Kidney epithelial cell (primary cell): ENCODE data around the gene PPA2. TPM values are rescaled to one million over a fixed set of nuclear protein-coding genes. Genes with fewer than 3 reads are reported as not detected.

Experiments used
- DNase-seq: peaks from one replicate; pipeline ENCODE4 v3.0.0-alpha.2; 2010; ENCODE audit warnings: low read depth
- H3K27me3 ChIP-seq: 2 replicates; pipeline ENCODE4 v1.6.0; 2011; ENCODE audit warnings: low read length; ENCODE audit not compliant: control insufficient read depth, insufficient read depth
- H3K36me3 ChIP-seq: 2 replicates; pipeline ENCODE4 v1.5.1; 2011; ENCODE audit warnings: low read length; ENCODE audit not compliant: control insufficient read depth, insufficient read depth
- H3K4me3 ChIP-seq: 2 replicates; pipeline ENCODE4 v1.5.1; 2011; ENCODE audit warnings: low read depth, mild to moderate bottlenecking, control low read depth, low read length
- total RNA-seq: library from RNA; depleted of rRNA; stranded (reverse); fragments of >200 nt; gene quantifications from 2 replicates; pipeline ENCODE4 v1.2.3, GENCODE V29; 2015
- TF ChIP-seq, protein P1 (sequence below): IDR thresholded peaks from 2 replicates; pipeline ENCODE4 v1.5.1; 2011; ENCODE audit warnings: mild to moderate bottlenecking, moderate library complexity, low read length, control low read depth, inconsistent platforms; ENCODE audit not compliant: insufficient read depth, poor library complexity, severe bottlenecking

The PPA2 gene
- total RNA-seq, 1 donor from 2014 or later: 96.3 TPM

DNA sequence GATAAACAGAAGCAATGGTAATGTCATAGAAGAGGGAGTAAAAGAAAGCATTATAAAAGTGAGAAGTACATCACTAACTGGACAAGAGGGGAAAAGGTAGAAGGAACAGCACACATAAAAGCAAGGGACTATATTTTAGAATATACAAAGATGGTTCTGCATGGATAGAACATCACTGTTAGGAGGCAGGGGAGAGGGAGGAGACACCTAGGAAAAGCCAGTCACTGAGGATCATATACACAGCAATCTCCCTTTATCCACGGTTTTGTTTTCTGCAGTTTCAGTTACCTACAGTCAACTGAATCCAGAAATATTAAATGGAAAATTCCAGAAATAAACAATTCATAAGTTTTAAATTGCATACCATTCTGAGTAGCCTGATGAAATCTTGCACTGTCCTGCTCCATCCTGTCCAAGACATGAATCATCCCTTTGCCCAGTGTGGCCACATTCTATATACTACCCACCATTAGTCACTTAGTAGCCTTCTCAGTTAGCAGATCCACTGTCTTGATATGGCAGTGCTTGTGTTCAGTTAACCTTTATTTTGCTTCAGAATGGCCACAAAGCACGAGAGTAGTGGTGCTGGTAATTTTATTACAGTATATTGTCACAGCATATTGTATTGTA is 74.2 kb downstream of the PPA2 start:
- TF ChIP-seq, protein P1, sequence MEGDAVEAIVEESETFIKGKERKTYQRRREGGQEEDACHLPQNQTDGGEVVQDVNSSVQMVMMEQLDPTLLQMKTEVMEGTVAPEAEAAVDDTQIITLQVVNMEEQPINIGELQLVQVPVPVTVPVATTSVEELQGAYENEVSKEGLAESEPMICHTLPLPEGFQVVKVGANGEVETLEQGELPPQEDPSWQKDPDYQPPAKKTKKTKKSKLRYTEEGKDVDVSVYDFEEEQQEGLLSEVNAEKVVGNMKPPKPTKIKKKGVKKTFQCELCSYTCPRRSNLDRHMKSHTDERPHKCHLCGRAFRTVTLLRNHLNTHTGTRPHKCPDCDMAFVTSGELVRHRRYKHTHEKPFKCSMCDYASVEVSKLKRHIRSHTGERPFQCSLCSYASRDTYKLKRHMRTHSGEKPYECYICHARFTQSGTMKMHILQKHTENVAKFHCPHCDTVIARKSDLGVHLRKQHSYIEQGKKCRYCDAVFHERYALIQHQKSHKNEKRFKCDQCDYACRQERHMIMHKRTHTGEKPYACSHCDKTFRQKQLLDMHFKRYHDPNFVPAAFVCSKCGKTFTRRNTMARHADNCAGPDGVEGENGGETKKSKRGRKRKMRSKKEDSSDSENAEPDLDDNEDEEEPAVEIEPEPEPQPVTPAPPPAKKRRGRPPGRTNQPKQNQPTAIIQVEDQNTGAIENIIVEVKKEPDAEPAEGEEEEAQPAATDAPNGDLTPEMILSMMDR: no peak
- no peak overlapping the region for H3K4me3 ChIP-seq
- peak; percentile 45 for DNase-seq
- no peaks in the 10 kb centered on the region for H3K36me3 ChIP-seq
- no peaks in the 10 kb centered on the region for H3K27me3 ChIP-seq

DNA sequence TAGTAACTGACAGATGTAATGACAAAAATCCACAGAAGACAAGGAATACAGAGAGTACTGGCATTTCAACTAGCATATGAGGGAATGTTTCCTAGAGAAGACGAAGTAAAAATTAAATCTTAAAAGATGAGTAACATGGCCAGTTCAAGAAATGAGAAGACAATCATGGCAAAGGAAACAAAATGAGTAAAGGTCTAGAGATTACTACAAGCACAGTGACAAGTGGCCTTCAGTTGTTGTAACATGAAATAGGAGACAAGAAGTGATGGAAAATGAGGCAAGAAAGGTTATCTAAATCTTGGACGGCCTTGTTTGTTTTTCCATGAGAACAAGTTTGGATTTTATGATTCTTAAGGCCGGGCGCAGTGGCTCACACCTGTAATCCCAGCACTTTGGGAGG is 81.0 kb downstream of the PPA2 start:
- Histone ChIP-seq H3K4me3 (no peak overlapping the region), H3K27me3 (no peaks in the 10 kb centered on the region)
- TF ChIP-seq, protein P1: no peak

GRCh38 chr4:105389167-105389566 is 84.7 kb downstream of the PPA2 start:
- Histone ChIP-seq H3K4me3 (no peak overlapping the region), H3K27me3 (no peaks in the 10 kb centered on the region), H3K36me3 (no peaks in the 10 kb centered on the region)
- TF ChIP-seq, protein P1: no peak
- no peak for DNase-seq

More for the DNA sequence above, 81.0 kb downstream of the PPA2 start:
- no peaks in the 10 kb centered on the region for H3K36me3 ChIP-seq
- no peak for DNase-seq

DNA sequence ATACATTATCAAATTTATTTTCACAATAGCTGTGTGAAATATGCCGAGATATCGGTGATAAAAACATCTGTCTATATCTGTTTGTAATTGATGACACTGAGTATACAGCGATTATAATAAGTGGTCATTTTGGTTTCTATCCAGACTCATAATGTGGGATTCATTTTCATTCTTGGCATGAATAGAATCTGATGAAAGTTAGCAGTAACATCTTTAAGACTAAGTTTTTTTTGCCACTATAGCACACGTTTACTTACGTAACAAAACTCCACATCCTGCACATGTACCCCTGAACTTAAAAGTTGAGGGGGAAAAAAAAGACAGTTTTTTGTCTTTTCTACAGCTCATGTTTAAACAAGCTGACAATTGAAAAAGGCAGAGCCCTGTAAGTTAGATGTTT is 86.4 kb downstream of the PPA2 start:
- H3K4me3 ChIP-seq: no peak overlapping the region
- no peak for DNase-seq
- TF ChIP-seq, protein P1: no peak
- H3K36me3 ChIP-seq: no peaks in the 10 kb centered on the region
- no peaks in the 10 kb centered on the region for H3K27me3 ChIP-seq

- no peaks in the 10 kb centered on the region for H3K36me3 ChIP-seq
- DNase-seq: no peak
- TF ChIP-seq, protein P1: no peak
- H3K27me3 ChIP-seq: no peaks in the 10 kb centered on the region
- no peak overlapping the region for H3K4me3 ChIP-seq
Measured at GRCh38 chr4:105386012-105386411, 87.8 kb downstream of the PPA2 start.

DNA sequence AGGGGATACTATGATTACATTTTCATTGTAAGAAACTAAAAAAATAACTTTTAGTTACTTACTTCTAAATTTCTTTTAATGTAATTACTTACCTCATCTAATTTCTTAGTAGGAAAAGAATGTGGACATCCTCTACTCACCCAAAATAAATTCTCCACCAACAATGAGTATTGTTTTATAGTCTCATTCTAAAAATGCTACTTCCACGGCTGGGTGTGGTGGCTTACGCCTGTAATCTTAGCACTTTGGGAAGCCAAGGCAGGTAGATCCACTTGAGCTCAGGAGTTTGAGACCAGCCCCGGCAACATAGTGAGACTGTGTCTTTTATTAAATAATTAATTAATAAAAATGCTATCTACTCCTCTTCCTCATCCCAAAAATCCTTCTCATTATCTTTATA is 99.8 kb downstream of the PPA2 start:
- no peak for DNase-seq
- TF ChIP-seq, protein P1: no peak
- H3K4me3 ChIP-seq: no peak overlapping the region
- H3K27me3 ChIP-seq: no peaks in the 10 kb centered on the region
- H3K36me3 ChIP-seq: no peaks in the 10 kb centered on the region
